ENCODE results near the gene SLC22A1.

GRCh38 chr6:160132776-160133338, 11.2 kb downstream of the SLC22A1 start:
- TF ChIP-seq ZIC2 (tag by site-specific recombination; IDR thresholded peaks at IDR 0.05) (no peak), ZNF169 (tag by site-specific recombination; IDR thresholded peaks at IDR 0.05) (no peak), PATZ1 (tag by site-specific recombination; IDR thresholded peaks at IDR 0.05) (no peak), ZNF670 (tag by site-specific recombination; IDR thresholded peaks at IDR 0.05; ENCODE audit: low read depth) (no peak), HOXA7 (CRISPR knock-in tag; IDR thresholded peaks at IDR 0.05; ENCODE audit: borderline replicate concordance) (no peak), ZNF391 (tag by site-specific recombination; IDR thresholded peaks at IDR 0.05; ENCODE audit: borderline replicate concordance, low read depth) (no peak), ZNF768 (tag by site-specific recombination; IDR thresholded peaks at IDR 0.05) (no peak), ZNF274 (IDR thresholded peaks at IDR 0.05; ENCODE audit: low read length) (no peak), ZNF274 (tag by site-specific recombination; IDR thresholded peaks at IDR 0.05; ENCODE audit: borderline replicate concordance) (no peak), CTCF (tag by site-specific recombination; IDR thresholded peaks at IDR 0.05) (no peak)
